Glomerular endothelial cell (primary cell): ENCODE data around the gene RBM6. TPM values are rescaled to one million over a fixed set of nuclear protein-coding genes. Genes with fewer than 3 reads are reported as not detected.
"Not testable (repeated sequence)": the region's sequence is repeated elsewhere in the genome, so short reads cannot be mapped to it uniquely, and the experiment has no call there.

Experiments
- DNase-seq: peaks from one replicate; pipeline ENCODE4 v3.0.0-alpha.2; 2011; ENCODE audit warnings: low read depth, low spot score; ENCODE audit errors: extremely low read depth
- total RNA-seq: library from RNA; depleted of rRNA; stranded (reverse); fragments of >200 nt; gene quantifications from 2 replicates; pipeline ENCODE4 v1.2.3, GENCODE V29; 2015

RBM6 gene
- total RNA-seq, 1 donor from 2014 or later: 61.6 TPM

- no peak for DNase-seq
These were observed 23.3 kb upstream of the RBM6 start for GRCh38 chr3:49916686-49917085.

- DNase-seq: not testable (repeated sequence)
These were observed 22.0 kb upstream of the RBM6 start for GRCh38 chr3:49917806-49918590.

GRCh38 chr3:49924683-49925082, 15.3 kb upstream of the RBM6 start:
- DNase-seq: no peak

- no peak for DNase-seq
These were observed 14.5 kb upstream of the RBM6 start for GRCh38 chr3:49925485-49925884.

- DNase-seq: no peak
These were observed 13.7 kb upstream of the RBM6 start for GRCh38 chr3:49926117-49926728.

GRCh38 chr3:49927798-49928197, 12.2 kb upstream of the RBM6 start:
- DNase-seq: no peak

- DNase-seq: no peak
These were observed 11.4 kb upstream of the RBM6 start for GRCh38 chr3:49928481-49929017.

GRCh38 chr3:49929291-49930167, 10.4 kb upstream of the RBM6 start, which contains the start of gene MON1A:
Gene MON1A (minus strand): TSS chr3:49929811. CDS start chr3:49913346, 16,465 bp downstream.
- no peak for DNase-seq

GRCh38 chr3:49930168-49930690, 9.7 kb upstream of the RBM6 start:
- no peak for DNase-seq

- no peak for DNase-seq
These were observed 9.0 kb upstream of the RBM6 start for GRCh38 chr3:49930922-49931321.

- not testable (repeated sequence) for DNase-seq
These were observed 7.7 kb upstream of the RBM6 start for GRCh38 chr3:49932281-49932680.

- no peak for DNase-seq
These were observed 2.9 kb upstream of the RBM6 start for GRCh38 chr3:49937090-49937489.

- no peak for DNase-seq
These were observed 808 bp downstream of the RBM6 start for GRCh38 chr3:49940667-49941249.

- no peak for DNase-seq
These were observed 2.7 kb downstream of the RBM6 start for GRCh38 chr3:49942651-49943050.

- DNase-seq: no peak
These were observed 13.0 kb downstream of the RBM6 start for GRCh38 chr3:49952924-49953323.

- no peak for DNase-seq
These were observed 15.7 kb downstream of the RBM6 start for GRCh38 chr3:49955636-49956035.

GRCh38 chr3:49966233-49966942, 26.4 kb downstream of the RBM6 start:
- DNase-seq: no peak

GRCh38 chr3:49967291-49967690, 27.3 kb downstream of the RBM6 start:
- DNase-seq: no peak

- no peak for DNase-seq
These were observed 28.4 kb downstream of the RBM6 start for GRCh38 chr3:49968346-49968745.

- DNase-seq: no peak
These were observed 32.7 kb downstream of the RBM6 start for GRCh38 chr3:49972656-49973055.
